B cell (primary cell): ENCODE measurements around the gene JARID2.

Experiments used
- EZH2 ChIP-seq: IDR thresholded peaks from 2 replicates; pipeline ENCODE4 v1.6.1; 2012; ENCODE audit warnings: borderline replicate concordance, low read depth, mild to moderate bottlenecking, moderate library complexity, low read length; ENCODE audit not compliant: insufficient read depth, poor library complexity, severe bottlenecking
- TF ChIP-seq, protein P1 (sequence below): fragments of 200-600 bp; IDR thresholded peaks from one replicate; pipeline ENCODE4 v1.8.0; 2022; ENCODE audit warnings: antibody characterized with exemption, mild to moderate bottlenecking

DNA sequence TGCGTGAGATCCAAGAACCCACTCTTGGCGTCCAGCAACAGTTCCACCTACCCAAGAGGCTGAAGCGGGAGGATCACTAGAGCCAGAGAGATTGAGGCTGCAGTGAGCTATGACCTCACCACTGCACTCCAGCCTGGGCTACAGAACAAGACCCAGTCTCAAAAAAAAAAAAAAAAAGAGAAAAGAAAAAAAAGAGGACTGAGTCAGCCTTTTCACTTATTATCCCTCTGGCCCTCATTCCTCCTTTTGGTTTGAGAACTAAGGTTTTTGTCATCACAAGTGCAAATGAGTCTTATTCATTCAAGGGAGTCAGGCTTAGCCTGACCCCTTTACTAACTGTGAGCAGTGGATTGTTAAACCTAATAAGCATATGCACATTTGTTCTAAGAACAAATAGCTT lies 37.9 kb upstream of the JARID2 start:
- TF ChIP-seq, protein P1, sequence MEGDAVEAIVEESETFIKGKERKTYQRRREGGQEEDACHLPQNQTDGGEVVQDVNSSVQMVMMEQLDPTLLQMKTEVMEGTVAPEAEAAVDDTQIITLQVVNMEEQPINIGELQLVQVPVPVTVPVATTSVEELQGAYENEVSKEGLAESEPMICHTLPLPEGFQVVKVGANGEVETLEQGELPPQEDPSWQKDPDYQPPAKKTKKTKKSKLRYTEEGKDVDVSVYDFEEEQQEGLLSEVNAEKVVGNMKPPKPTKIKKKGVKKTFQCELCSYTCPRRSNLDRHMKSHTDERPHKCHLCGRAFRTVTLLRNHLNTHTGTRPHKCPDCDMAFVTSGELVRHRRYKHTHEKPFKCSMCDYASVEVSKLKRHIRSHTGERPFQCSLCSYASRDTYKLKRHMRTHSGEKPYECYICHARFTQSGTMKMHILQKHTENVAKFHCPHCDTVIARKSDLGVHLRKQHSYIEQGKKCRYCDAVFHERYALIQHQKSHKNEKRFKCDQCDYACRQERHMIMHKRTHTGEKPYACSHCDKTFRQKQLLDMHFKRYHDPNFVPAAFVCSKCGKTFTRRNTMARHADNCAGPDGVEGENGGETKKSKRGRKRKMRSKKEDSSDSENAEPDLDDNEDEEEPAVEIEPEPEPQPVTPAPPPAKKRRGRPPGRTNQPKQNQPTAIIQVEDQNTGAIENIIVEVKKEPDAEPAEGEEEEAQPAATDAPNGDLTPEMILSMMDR, result no peak
- no peak for TF ChIP-seq EZH2
